DLD1 (cell line): ENCODE measurements around the gene IL3RA.
"Not testable (repeated sequence)": the region's sequence is repeated elsewhere in the genome, so short reads cannot be mapped to it uniquely, and the experiment has no call there.

Experiments used
- in situ Hi-C: cut with HindIII; loops from 2 replicates; pipeline ENCODE4 v1.10.0; 2017; ENCODE audit warnings: low sequenced_read_pairs

The IL3RA gene

GRCh38 chrX:1397441-1398270 lies 61.1 kb downstream of the IL3RA start:
- in situ Hi-C loops = no loop called here

DNA sequence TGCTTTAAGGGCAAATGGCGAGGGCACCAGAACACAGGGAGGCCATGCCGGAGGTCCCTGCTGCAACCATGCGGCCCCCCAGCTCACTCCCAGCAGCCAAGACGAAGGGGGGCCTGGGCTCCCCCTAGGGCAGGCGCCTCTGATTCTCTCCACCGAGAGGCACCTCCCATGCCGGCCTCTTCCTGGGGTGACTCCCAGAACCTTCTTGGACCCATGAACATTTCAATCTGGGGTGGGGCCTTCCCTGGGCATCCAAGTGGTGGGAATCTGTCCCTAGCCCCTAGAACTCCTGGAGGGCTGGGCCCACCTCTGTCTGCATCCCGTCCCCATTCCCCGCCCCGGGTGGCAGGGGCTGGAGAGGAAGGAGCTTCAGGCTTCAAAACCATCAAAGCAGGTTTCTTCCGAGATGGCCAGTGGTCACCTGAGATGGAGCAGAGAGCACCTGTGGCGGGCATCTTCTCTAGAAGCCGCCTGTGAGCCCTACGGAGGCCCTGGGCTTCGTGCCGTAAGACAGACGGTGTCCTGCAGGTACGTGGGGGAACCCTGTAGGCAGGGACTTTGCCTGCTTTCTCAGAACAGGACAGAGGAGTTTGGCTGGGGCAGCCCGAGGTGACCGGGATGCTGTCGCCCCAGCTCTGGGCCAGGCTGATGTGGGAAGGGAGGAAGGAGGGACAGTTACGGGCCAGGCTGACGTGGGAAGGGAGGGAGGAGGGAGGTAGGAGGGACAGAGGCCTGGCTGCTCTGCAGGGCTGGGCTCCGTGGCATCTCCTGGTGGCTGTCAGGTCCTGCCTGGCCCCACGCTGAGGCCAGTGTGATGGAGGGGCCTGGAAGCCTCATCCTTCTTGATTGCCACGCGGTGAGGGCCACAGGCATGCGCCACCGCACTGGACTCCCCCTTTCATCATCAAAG lies 62.1 kb downstream of the IL3RA start:
- in situ Hi-C loops = no loop called here

- in situ Hi-C loops = no loop called here
Measured at GRCh38 chrX:1400049-1400448, 63.5 kb downstream of the IL3RA start.

DNA sequence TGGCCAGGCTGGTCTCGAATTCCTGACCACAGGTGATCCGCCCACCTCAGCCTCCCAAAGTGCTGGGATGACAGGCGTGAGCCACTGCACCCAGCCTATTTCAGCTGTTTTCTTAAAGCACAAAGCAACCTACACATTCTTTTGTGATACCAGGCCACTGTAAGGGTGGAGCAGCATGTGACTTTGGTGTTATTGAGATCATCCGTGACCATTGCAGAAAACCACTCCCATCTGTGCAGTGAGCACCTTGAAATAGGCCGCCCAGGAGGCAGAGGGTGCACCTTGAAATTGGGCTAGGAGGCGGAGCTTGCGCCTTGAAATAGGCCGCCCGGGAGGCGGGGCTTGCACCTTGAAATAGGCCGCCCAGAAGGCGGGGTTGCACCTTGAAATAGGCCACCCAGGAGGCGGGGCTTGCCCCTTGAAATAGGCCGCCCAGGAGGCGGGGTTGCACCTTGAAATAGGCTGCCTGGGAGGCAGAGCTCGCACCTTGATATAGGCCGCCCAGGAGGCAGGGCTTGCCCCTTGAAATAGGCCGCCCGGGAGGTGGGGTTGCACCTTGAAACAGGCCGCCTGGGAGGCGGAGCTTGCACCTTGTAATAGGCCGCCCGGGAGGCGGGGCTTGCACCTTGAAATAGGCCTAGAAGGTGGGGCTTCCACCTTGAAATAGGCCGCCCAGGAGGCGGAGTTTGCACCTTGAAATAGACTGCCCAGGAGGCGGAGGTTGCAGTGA lies 64.3 kb downstream of the IL3RA start:
- in situ Hi-C loops = no loop called here

DNA sequence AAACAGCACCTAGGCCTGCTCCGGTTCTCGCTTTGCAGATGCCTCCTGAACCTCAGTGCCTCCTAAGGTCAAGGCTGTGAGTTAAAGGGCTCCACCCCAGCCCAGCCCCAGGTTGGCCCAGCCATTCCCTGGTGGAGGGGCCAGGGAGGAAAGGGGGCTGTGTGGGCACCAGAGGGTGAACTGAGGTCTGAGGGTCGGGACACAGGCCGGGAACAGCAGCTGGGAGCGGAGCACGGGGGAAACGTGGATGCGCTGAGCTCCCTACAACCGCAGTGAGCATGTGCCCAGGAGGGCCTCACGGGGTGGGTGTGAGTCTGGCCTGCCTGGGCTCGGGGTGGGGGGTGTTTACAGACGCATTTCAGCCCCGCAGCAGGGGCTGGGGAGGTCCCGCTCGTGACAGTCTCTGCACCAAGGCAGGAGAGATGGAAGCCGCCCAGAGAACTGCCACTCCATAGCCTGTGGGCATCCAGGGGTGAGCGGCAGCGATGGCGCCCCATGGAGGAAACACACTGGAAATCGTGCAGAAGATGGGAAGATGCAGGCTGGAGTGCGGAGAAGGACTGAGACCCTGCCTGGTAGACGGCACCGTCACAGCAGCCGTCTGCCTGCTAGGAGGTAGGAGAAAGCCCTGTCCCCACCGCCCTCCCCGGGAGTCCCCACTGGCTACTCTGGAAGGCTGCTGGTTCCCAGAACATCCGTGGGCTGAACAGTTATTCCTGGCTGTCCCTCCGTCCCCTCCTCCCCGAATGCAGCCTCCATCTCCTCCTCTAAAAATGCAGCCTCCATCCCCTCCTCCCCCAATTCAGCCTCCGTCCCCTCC lies 65.2 kb downstream of the IL3RA start:
- in situ Hi-C loops = no loop called here

- in situ Hi-C loops = no loop called here
Measured at GRCh38 chrX:1403228-1403627, 66.6 kb downstream of the IL3RA start.

- in situ Hi-C loops = not testable (repeated sequence)
Measured at GRCh38 chrX:1403867-1404266, 67.3 kb downstream of the IL3RA start.

- in situ Hi-C loops = not testable (repeated sequence)
Measured at GRCh38 chrX:1405769-1406168, 69.2 kb downstream of the IL3RA start.

- in situ Hi-C loops = no loop called here
Measured at GRCh38 chrX:1407035-1407434, 70.5 kb downstream of the IL3RA start.

GRCh38 chrX:1411326-1411725 lies 74.7 kb downstream of the IL3RA start:
- in situ Hi-C loops = no loop called here

GRCh38 chrX:1412551-1413161 lies 76.1 kb downstream of the IL3RA start:
- in situ Hi-C loops = no loop called here

DNA sequence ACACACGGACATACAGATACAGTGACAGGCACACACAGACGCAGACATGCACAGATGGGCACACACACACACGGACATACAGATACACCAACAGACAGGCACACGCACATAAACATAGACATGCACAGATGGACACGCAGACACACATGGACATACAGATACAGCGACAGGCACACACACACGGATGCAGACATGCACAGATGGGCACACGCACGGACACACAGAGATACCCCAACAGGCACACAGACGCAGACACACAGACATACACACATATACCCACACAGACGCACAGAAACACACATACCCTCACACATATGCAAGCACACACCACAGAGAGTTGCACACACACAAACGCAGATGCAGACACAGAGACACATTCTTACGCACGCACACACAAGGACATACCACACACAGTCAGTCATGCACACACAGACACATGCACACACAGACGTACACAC lies 79.8 kb downstream of the IL3RA start:
- in situ Hi-C loops = no loop called here

DNA sequence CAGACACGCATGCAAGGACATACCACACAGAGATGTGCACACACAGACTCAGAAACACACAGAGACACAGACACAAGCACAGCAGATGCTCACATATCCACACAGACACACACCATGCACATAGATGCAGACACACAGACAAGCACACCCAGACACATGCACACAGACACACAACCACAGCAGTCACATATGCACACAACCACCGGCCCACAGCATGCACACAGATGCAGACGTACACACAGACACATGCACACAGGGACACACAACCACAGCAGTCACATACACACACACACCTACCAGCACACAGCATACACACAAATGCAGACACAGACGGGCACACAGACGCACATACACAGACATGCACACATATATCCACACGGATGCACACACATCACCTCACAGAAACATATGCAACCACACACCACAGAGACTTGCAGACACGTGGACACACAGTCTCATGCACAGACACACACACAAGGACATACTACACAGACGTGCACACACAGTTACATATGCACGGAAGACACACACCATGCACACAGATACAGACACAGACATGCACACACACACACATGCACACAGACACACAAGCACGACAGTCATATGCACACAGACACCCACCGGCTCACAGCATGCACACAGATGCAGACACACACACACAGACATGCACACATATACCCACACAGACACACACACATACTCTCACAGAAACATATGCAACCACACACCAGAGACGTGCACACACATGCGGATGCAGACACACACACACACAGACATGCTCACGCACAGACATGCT lies 80.6 kb downstream of the IL3RA start:
- in situ Hi-C loops = no loop called here

GRCh38 chrX:1417921-1418771 lies 81.6 kb downstream of the IL3RA start:
- in situ Hi-C loops = no loop called here

GRCh38 chrX:1418901-1419544 lies 82.4 kb downstream of the IL3RA start:
- in situ Hi-C loops = no loop called here

DNA sequence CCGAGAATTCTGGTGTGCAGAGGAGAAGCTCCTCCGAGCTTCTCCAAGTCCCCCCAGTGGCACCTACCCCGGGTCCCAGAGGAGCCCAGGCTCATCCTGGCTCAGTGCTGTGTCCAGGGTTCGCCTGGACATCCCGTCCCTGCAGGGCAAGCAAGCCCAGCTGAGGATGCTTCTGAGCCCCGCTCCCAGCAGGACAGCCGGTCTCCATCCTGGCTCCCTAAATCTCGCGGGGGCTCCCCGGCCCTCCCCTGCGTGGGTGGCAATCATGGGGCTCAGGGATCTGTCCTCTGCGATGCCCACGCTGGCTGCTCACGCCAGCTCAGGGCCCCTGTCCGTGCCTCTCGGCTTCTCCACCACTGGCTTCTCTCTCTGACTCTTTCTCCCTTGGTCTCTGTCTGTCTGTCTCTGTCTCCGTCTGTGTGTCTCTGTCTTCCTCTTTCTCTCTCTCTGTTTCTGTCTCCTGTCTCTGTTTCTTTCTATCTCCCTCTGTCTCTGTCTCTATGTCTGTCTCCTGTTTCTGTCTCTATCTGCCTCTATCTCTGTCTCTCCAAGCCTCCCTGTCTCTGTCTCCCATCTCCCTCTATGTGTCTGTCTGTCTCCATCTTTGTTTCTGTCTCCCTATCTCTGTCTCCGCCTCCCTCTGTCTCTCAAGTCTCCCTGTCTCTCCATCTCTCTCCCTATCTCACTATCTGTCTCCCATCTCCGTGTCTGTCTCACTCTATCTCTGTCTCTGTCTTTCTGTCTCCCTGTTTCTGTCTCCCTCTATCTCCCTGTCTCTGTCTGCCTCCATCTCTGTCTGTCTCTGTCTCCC lies 83.2 kb downstream of the IL3RA start:
- in situ Hi-C loops = no loop called here

DNA sequence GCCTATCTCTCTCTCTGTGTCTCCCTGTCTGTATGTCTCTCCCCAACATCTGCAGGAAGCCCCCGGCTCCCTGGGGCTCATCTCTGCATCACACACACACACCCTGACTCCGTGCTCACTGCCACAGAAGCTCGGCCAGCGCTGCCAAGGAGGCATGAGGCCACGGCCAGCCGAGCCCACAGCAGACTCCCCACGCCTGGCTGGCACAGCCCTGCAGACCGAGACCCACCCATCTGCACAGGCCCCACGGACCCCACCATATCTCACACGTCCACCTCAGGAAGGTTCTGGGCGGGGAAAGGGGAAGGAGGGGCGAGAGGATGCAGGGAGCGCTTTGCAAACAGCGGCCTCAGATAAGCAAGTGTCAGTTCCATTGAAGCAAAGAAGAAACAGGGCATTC lies 83.8 kb downstream of the IL3RA start:
- in situ Hi-C loops = no loop called here
